ENCODE results near the gene MTAP.

The MTAP gene

GRCh38 chr9:21969951-21970799, 167.7 kb downstream of the MTAP start:
- no peak for DNase-seq (ENCODE audit: low read depth)

GRCh38 chr9:21970800-21971640, 168.6 kb downstream of the MTAP start:
- DNase-seq (ENCODE audit: low read depth): no peak

GRCh38 chr9:21972361-21972760, 169.9 kb downstream of the MTAP start:
- no peak for DNase-seq (ENCODE audit: low read depth)

DNA sequence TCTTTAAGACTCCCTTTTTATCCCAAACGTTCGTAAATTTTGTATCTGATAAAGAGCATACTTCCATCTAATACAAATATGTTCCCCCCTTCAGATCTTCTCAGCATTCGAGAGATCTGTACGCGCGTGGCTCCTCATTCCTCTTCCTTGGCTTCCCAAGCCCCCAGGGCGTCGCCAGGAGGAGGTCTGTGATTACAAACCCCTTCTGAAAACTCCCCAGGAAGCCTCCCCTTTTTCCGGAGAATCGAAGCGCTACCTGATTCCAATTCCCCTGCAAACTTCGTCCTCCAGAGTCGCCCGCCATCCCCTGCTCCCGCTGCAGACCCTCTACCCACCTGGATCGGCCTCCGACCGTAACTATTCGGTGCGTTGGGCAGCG, 171.9 kb downstream of the MTAP start:
- DNase-seq (ENCODE audit: low read depth): no peak

DNA sequence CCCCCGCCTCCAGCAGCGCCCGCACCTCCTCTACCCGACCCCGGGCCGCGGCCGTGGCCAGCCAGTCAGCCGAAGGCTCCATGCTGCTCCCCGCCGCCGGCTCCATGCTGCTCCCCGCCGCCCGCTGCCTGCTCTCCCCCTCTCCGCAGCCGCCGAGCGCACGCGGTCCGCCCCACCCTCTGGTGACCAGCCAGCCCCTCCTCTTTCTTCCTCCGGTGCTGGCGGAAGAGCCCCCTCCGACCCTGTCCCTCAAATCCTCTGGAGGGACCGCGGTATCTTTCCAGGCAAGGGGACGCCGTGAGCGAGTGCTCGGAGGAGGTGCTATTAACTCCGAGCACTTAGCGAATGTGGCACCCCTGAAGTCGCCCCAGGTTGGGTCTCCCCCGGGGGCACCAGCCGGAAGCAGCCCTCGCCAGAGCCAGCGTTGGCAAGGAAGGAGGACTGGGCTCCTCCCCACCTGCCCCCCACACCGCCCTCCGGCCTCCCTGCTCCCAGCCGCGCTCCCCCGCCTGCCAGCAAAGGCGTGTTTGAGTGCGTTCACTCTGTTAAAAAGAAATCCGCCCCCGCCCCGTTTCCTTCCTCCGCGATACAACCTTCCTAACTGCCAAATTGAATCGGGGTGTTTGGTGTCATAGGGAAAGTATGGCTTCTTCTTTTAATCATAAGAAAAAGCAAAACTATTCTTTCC, 172.4 kb downstream of the MTAP start:
- DNase-seq (ENCODE audit: low read depth): no peak

- DNase-seq (ENCODE audit: low read depth): no peak
Measured at GRCh38 chr9:21976334-21976875, 174.0 kb downstream of the MTAP start.

DNA sequence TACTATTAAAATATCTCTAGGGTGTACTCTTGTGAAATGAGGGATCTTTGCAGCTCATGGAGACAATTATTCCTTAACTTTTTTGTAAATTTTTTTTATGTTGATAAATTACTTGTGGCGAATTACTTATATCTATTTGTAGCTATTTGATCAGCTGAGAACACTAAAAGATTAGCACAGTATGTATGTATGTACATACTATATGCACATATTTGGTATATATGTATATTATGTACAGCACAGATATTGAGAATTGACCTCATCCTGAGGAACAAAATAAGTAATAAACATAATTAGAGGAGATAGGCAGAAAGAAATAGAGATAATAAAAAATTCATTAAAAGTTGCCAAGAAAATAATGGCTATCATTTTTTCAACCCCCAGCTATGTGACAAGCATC, 180.0 kb downstream of the MTAP start:
- DNase-seq (ENCODE audit: low read depth): no peak

- DNase-seq (ENCODE audit: low read depth): no peak
Measured at GRCh38 chr9:21982861-21983560, 180.6 kb downstream of the MTAP start.

DNA sequence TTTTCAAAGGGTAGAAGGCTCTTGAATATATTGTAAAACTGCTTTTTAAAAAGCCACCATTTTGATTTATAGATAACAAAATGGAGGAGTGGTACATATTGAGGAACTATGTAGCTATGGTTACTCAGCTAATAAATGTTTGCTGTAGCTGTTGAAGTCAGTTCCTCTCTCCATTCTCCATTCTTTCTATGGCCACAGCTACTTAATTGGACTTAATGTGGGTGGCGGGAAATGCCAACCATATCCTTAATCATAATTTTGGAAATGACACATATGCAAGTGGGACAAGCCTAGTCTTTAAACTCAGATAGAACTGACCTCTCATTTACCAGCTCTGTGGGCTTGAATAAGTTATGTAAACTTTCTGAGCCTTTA, 181.1 kb downstream of the MTAP start:
- DNase-seq (ENCODE audit: low read depth): no peak

DNA sequence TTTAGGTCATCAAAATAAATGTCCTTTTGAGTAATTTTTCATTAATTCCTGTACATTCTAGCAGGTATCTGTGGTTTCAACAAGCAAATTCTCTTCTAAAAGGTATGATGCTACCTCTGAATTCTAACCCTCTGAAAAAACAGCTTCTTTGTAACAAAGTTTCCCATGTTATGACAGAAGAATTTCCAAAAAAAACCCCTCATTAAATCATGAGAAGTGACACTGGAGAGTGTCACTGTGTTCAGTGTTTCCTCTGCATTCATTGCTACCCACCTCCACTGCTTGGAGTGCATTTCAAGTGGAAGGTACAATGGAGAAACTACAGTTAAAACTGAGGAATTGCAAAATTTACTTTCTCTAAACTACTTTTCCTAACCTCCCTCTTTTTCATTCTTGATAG, 181.7 kb downstream of the MTAP start:
- DNase-seq (ENCODE audit: low read depth): no peak

GRCh38 chr9:21985964-21986667, 183.7 kb downstream of the MTAP start:
- no peak for DNase-seq (ENCODE audit: low read depth)

All from stromal cell of bone marrow (primary cell).